ENCODE results near the gene CDYL2.

The CDYL2 gene

GRCh38 chr16:80612461-80613017 lies 191.9 kb downstream of the CDYL2 start:
- DNase-seq (ENCODE audit: low spot score): no peak
- in situ Hi-C loops (cut with MboI; ENCODE audit: low sequenced_read_pairs, unreplicated experiment): no loop called here
- TF ChIP-seq, protein P1, sequence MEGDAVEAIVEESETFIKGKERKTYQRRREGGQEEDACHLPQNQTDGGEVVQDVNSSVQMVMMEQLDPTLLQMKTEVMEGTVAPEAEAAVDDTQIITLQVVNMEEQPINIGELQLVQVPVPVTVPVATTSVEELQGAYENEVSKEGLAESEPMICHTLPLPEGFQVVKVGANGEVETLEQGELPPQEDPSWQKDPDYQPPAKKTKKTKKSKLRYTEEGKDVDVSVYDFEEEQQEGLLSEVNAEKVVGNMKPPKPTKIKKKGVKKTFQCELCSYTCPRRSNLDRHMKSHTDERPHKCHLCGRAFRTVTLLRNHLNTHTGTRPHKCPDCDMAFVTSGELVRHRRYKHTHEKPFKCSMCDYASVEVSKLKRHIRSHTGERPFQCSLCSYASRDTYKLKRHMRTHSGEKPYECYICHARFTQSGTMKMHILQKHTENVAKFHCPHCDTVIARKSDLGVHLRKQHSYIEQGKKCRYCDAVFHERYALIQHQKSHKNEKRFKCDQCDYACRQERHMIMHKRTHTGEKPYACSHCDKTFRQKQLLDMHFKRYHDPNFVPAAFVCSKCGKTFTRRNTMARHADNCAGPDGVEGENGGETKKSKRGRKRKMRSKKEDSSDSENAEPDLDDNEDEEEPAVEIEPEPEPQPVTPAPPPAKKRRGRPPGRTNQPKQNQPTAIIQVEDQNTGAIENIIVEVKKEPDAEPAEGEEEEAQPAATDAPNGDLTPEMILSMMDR (IDR thresholded peaks at IDR 0.05; ENCODE audit: borderline replicate concordance, control extremely low read depth, extremely low read depth, insufficient read depth, missing control alignments): no peak

DNA sequence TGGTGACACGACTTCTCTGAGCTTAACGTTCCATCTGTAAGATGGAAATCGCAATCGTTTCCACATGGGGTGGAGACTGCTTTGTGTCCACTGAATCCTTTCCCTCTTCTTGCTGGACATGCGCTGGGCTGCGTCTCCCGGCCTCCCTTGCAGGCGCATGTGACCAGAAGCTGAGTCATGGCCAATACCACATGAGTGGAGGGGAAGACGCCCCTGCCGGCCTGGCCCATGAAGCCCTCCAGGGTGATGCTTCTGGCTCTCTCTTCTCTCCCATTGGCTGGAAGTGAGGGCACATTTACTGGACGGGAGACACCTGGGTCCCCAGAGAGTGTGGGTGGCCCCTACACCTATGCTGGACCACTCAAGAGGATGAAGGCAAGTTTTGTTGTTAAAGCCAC lies 192.5 kb downstream of the CDYL2 start:
- TF ChIP-seq, protein P1 (IDR thresholded peaks at IDR 0.05; ENCODE audit: borderline replicate concordance, control extremely low read depth, extremely low read depth, insufficient read depth, missing control alignments): no peak
- DNase-seq (ENCODE audit: low spot score): no peak
- in situ Hi-C loops (cut with MboI; ENCODE audit: low sequenced_read_pairs, unreplicated experiment): no loop called here

GRCh38 chr16:80611171-80611929 lies 193.0 kb downstream of the CDYL2 start:
- TF ChIP-seq, protein P1 (IDR thresholded peaks at IDR 0.05; ENCODE audit: borderline replicate concordance, control extremely low read depth, extremely low read depth, insufficient read depth, missing control alignments): no peak
- no peak for DNase-seq (ENCODE audit: low spot score)
- in situ Hi-C loops (cut with MboI; ENCODE audit: low sequenced_read_pairs, unreplicated experiment): no loop called here

- TF ChIP-seq, protein P1 (IDR thresholded peaks at IDR 0.05; ENCODE audit: borderline replicate concordance, control extremely low read depth, extremely low read depth, insufficient read depth, missing control alignments): no peak
- in situ Hi-C loops (cut with MboI; ENCODE audit: low sequenced_read_pairs, unreplicated experiment): no loop called here
- DNase-seq (ENCODE audit: low spot score): no peak
Measured at GRCh38 chr16:80610481-80611156, 193.8 kb downstream of the CDYL2 start.

GRCh38 chr16:80608946-80609345 lies 195.5 kb downstream of the CDYL2 start:
- no peak for DNase-seq (ENCODE audit: low spot score)
- TF ChIP-seq, protein P1 (IDR thresholded peaks at IDR 0.05; ENCODE audit: borderline replicate concordance, control extremely low read depth, extremely low read depth, insufficient read depth, missing control alignments): no peak
- in situ Hi-C loops (cut with MboI; ENCODE audit: low sequenced_read_pairs, unreplicated experiment): no loop called here

DNA sequence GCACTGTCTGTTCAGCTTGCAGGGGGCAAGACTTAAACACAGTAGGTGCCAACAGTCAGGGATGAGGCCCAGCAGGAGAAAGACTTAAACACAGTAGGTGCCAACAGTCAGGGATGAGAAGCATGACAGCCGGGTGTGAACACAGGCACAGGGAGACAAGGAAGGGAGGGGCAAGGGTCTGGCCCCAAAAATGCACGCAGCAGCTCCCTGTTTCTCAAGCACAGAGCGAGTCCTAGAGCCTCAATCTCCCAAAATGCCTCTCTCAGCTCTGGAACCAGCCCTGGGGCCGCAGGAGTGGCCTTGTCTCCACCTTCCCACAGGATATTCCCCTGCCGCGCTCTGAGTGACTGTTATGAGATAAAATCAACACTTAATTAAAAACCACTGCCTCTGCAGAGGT lies 197.2 kb downstream of the CDYL2 start:
- DNase-seq (ENCODE audit: low spot score): no peak
- in situ Hi-C loops (cut with MboI; ENCODE audit: low sequenced_read_pairs, unreplicated experiment): no loop called here
- TF ChIP-seq, protein P1 (IDR thresholded peaks at IDR 0.05; ENCODE audit: borderline replicate concordance, control extremely low read depth, extremely low read depth, insufficient read depth, missing control alignments): no peak

All from GM13976 (cell line).